GM10266 (cell line): ENCODE data around the gene AFM.

Source experiments
- DNase-seq: peaks from one replicate; pipeline ENCODE4 v3.0.0; 2012; ENCODE audit errors: extremely low spot score
- CTCF ChIP-seq: IDR thresholded peaks from 2 replicates; pipeline ENCODE4 v1.5.1; 2012; ENCODE audit warnings: mild to moderate bottlenecking, low read depth; ENCODE audit not compliant: control insufficient read depth, insufficient read depth; ENCODE audit errors: missing control alignments

The AFM gene

GRCh38 chr4:73456177-73457022 lies 25.1 kb upstream of the AFM start:
- no peak for DNase-seq
- TF ChIP-seq CTCF = no peak

- no peak for DNase-seq
- no peak for TF ChIP-seq CTCF
Measured at GRCh38 chr4:73458184-73459047, 23.1 kb upstream of the AFM start.

DNA sequence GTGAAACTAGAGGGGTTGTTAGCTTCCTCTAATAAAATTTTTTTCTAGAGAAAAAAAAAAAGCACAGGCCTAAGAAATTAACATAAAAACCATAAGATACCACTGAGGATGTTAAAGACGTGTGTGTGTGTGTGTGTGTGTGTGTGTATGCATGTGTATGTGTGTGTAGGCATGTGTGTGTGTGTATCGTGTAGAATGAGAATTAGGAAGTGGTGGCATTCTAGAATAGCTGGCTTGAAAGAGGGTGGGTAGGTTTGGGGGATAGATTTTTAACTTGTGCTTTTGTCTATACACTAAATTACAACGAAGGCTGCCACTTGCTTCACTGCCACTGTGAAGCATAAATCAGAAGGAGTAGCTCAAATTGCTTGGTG lies 22.5 kb upstream of the AFM start:
- TF ChIP-seq CTCF = no peak
- DNase-seq = no peak

- no peak for DNase-seq
- TF ChIP-seq CTCF = no peak
Measured at GRCh38 chr4:73460913-73461522, 20.5 kb upstream of the AFM start.

- no peak for TF ChIP-seq CTCF
- no peak for DNase-seq
Measured at GRCh38 chr4:73468170-73468569, 13.4 kb upstream of the AFM start.

- no peak for TF ChIP-seq CTCF
- DNase-seq = no peak
Measured at GRCh38 chr4:73470728-73471127, 10.8 kb upstream of the AFM start.
